Measurements from ENCODE around the gene ADAP1.
"Not testable (repeated sequence)": the region's sequence is repeated elsewhere in the genome, so short reads cannot be mapped to it uniquely, and the experiment has no call there.

Gene ADAP1

GRCh38 chr7:944744-945143, 9.7 kb downstream of the ADAP1 start:
- in situ Hi-C loops (cut with HindIII; ENCODE audit: low pct_ligation_motif_present, low sequenced_read_pairs) = no loop called here
- no peak for DNase-seq

GRCh38 chr7:943793-944192, 10.7 kb downstream of the ADAP1 start:
- H3K36me3 ChIP-seq (replicated peaks); H3K27me3 ChIP-seq (replicated peaks); H3K27ac ChIP-seq; DNase-seq; in situ Hi-C loops (cut with HindIII; ENCODE audit: low pct_ligation_motif_present, low sequenced_read_pairs); H3K4me3 ChIP-seq (ENCODE audit: low read depth, low read length): not testable (repeated sequence)

More at GRCh38 chr7:944744-945143, 9.7 kb downstream of the ADAP1 start:
- Histone ChIP-seq H3K4me3 (ENCODE audit: low read depth, low read length) (no peak overlapping the region), H3K36me3 (replicated peaks) (no peaks in the 10 kb centered on the region), H3K27ac (no peak overlapping the region), H3K27me3 (replicated peaks) (peaks cover 2% of the 10 kb centered on the region)
- no peak for TF ChIP-seq CTCF (IDR thresholded peaks at IDR 0.05; ENCODE audit: low read depth, low read length, missing control alignments)

- Histone ChIP-seq H3K27me3 (replicated peaks) (peaks cover 2% of the 10 kb centered on the region), H3K36me3 (replicated peaks) (no peaks in the 10 kb centered on the region), H3K4me3 (ENCODE audit: low read depth, low read length) (no peak overlapping the region), H3K27ac (no peak overlapping the region)
- no peak for DNase-seq
- in situ Hi-C loops (cut with HindIII; ENCODE audit: low pct_ligation_motif_present, low sequenced_read_pairs) = no loop called here
- TF ChIP-seq CTCF (IDR thresholded peaks at IDR 0.05; ENCODE audit: low read depth, low read length, missing control alignments) = no peak
These were observed 13.7 kb downstream of the ADAP1 start for GRCh38 chr7:940599-941408.

DNA sequence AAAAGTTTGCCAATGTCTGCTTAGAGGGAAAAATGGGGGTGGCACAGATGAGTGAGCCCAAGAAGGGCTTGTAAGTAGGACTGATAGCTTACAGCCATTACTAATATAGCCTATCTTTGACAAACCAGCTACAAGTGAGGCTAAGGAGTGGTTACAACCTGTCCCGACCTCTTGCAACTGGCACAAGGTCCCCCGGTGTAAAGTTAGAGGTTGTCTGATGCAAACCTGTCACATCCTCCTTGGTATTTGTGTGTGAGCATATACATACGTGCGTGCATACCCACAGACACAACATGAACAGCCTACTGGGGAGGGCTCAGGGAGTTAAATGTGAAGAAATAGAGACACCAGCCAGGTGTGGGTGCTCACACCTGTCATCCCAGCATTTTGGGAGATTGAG, 14.6 kb downstream of the ADAP1 start:
- Histone ChIP-seq H3K4me3 (ENCODE audit: low read depth, low read length) (no peak overlapping the region), H3K36me3 (replicated peaks) (no peaks in the 10 kb centered on the region), H3K27me3 (replicated peaks) (peaks cover 2% of the 10 kb centered on the region), H3K27ac (no peak overlapping the region)
- no peak for TF ChIP-seq CTCF (IDR thresholded peaks at IDR 0.05; ENCODE audit: low read depth, low read length, missing control alignments)
- in situ Hi-C loops (cut with HindIII; ENCODE audit: low pct_ligation_motif_present, low sequenced_read_pairs) = no loop called here
- no peak for DNase-seq

DNA sequence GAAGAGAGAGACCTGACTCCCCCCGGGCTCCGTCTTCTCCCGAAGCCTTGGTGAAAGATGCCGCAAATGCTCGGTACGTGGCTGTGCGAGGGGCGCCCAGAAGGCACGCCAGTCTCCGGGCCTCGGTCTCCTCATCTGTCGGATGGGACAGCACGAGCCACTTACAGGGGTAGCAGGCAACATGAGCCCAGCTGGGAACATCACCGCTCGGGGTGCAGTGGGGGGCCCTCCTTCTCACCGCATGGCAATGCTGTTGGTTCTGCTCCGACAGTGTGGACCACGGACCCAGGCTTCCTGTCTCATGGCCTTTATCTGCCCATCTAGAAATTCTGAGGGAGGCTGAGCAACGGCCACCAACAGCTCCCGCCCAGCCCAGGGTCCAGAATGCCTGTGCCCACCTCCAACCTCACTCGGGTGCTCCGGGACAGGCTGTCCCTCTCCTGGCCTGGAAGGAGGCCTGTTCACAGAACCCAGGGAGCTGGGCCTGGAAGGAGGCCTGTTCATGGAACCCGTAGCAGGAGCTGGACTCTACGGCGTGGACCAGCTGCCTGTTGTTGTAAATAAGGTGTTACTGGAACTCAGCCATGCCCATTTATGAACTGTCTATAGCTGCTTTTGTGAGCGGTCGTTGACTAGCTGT, 15.8 kb downstream of the ADAP1 start:
- Histone ChIP-seq H3K4me3 (ENCODE audit: low read depth, low read length) (no peak overlapping the region), H3K36me3 (replicated peaks) (no peaks in the 10 kb centered on the region), H3K27ac (no peak overlapping the region), H3K27me3 (replicated peaks) (peaks cover 2% of the 10 kb centered on the region)
- DNase-seq = no peak
- in situ Hi-C loops (cut with HindIII; ENCODE audit: low pct_ligation_motif_present, low sequenced_read_pairs) = no loop called here
- no peak for TF ChIP-seq CTCF (IDR thresholded peaks at IDR 0.05; ENCODE audit: low read depth, low read length, missing control alignments)

- no peak for TF ChIP-seq CTCF (IDR thresholded peaks at IDR 0.05; ENCODE audit: low read depth, low read length, missing control alignments)
- in situ Hi-C loops (cut with HindIII; ENCODE audit: low pct_ligation_motif_present, low sequenced_read_pairs) = no loop called here
- no peaks in the 10 kb centered on the region for H3K36me3 ChIP-seq (replicated peaks)
- H3K4me3 ChIP-seq (ENCODE audit: low read depth, low read length) = no peak overlapping the region
- no peak overlapping the region for H3K27ac ChIP-seq
- DNase-seq = no peak
- peaks cover 2% of the 10 kb centered on the region for H3K27me3 ChIP-seq (replicated peaks)
These were observed 16.5 kb downstream of the ADAP1 start for GRCh38 chr7:937856-938484.
